GM23248 (cell line): ENCODE data around the gene PDE10A.

Experiments used
- EZH2 ChIP-seq: fragments of 200-600 bp; sonication (generic); IDR thresholded peaks from 2 replicates; pipeline ENCODE4 v1.6.1; 2018; ENCODE audit warnings: antibody characterized with exemption, mild to moderate bottlenecking; ENCODE audit not compliant: insufficient read depth, poor library complexity, severe bottlenecking
- EZH2phosphoT487 ChIP-seq: fragments of 200-600 bp; sonication (generic); IDR thresholded peaks from 2 replicates; pipeline ENCODE4 v1.6.1; 2018; ENCODE audit warnings: antibody characterized with exemption, moderate library complexity, mild to moderate bottlenecking, low read depth; ENCODE audit not compliant: insufficient read depth

GRCh38 chr6:165317723-165318122 is 345.3 kb downstream of the PDE10A start:
- TF ChIP-seq EZH2 (no peak), EZH2phosphoT487 (no peak)
